ENCODE results near the gene ALOX12.

The ALOX12 gene

DNA sequence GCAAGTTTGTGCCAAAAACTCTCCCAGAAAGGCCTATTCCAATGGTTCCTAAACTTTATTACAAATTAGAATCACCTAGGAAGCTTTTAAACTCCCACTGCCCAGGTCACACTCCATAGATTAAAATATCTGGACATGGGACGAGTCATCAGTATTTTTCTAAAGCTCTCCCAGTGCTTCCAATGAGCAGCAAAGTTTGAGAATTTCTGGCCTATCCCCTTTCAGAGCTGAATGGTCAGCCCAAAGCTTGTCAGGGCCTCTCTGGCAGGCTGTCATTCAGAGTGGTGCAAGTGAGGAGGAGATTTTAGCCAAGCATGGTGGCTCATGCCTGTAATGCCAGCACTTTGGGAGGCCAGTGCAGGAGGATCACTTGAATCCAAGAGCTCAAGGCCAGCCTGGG lies 29.4 kb downstream of the ALOX12 start:
- Histone ChIP-seq H3K4me2 (ENCODE audit: low read depth, low read length, poor library complexity, severe bottlenecking) (no peak overlapping the region), H3K4me3 (ENCODE audit: low read length, poor library complexity, severe bottlenecking) (no peak overlapping the region), H3K9me2 (replicated peaks; ENCODE audit: low read depth, low read length) (no peaks in the 10 kb centered on the region), H3K79me2 (ENCODE audit: insufficient read depth, low read length) (no peaks in the 10 kb centered on the region), H4K20me1 (ENCODE audit: insufficient read depth, low read length, poor library complexity, severe bottlenecking) (no peaks in the 10 kb centered on the region), H3K9ac (ENCODE audit: low read depth, low read length, poor library complexity, severe bottlenecking) (no peak overlapping the region), H3F3A (ENCODE audit: low read depth) (no peaks in the 10 kb centered on the region), H3K36me3 (ENCODE audit: insufficient read depth, low read length) (no peaks in the 10 kb centered on the region), H3K4me1 (ENCODE audit: insufficient read depth, low read length, poor library complexity, severe bottlenecking) (peaks cover 15% of the 10 kb centered on the region), H3K27me3 (ENCODE audit: insufficient read depth, low read length, poor library complexity, severe bottlenecking) (no peaks in the 10 kb centered on the region), H3K9me3 (ENCODE audit: insufficient read depth, low read depth, low read length) (no peaks in the 10 kb centered on the region), H2AFZ (ENCODE audit: low read length) (no peak overlapping the region)
- TF ChIP-seq, protein P1, sequence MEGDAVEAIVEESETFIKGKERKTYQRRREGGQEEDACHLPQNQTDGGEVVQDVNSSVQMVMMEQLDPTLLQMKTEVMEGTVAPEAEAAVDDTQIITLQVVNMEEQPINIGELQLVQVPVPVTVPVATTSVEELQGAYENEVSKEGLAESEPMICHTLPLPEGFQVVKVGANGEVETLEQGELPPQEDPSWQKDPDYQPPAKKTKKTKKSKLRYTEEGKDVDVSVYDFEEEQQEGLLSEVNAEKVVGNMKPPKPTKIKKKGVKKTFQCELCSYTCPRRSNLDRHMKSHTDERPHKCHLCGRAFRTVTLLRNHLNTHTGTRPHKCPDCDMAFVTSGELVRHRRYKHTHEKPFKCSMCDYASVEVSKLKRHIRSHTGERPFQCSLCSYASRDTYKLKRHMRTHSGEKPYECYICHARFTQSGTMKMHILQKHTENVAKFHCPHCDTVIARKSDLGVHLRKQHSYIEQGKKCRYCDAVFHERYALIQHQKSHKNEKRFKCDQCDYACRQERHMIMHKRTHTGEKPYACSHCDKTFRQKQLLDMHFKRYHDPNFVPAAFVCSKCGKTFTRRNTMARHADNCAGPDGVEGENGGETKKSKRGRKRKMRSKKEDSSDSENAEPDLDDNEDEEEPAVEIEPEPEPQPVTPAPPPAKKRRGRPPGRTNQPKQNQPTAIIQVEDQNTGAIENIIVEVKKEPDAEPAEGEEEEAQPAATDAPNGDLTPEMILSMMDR (conservative IDR thresholded peaks at IDR 0.05; ENCODE audit: low read length), result no peak
- no peak for TF ChIP-seq EZH2phosphoT487 (IDR thresholded peaks at IDR 0.05; ENCODE audit: borderline replicate concordance)

DNA sequence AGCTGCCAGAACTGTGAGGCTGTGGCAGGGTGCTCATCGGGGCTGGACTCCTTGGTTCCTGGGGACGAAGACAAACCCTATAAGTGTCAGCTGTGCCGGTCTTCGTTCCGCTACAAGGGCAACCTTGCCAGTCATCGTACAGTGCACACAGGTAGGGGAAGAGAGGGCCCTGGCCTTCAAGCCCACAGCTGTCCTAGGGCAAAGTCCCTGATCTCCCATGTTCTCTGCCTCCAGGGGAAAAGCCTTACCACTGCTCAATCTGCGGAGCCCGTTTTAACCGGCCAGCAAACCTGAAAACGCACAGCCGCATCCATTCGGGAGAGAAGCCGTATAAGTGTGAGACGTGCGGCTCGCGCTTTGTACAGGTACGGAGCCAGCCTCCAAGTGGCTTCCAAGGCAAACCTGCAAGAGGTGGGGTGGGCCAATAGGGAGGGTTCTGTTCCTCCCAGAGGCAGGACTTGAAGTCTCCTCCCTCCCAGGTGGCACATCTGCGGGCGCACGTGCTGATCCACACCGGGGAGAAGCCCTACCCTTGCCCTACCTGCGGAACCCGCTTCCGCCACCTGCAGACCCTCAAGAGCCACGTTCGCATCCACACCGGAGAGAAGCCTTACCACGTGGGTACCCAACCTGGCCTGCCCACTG lies 30.7 kb downstream of the ALOX12 start:
- Histone ChIP-seq H3K9me2 (replicated peaks; ENCODE audit: low read depth, low read length) (no peaks in the 10 kb centered on the region), H3K4me3 (ENCODE audit: low read length, poor library complexity, severe bottlenecking) (no peak overlapping the region), H3K9me3 (ENCODE audit: insufficient read depth, low read depth, low read length) (no peaks in the 10 kb centered on the region), H3K4me1 (ENCODE audit: insufficient read depth, low read length, poor library complexity, severe bottlenecking) (peaks cover 15% of the 10 kb centered on the region), H2AFZ (ENCODE audit: low read length) (no peak overlapping the region), H3K79me2 (ENCODE audit: insufficient read depth, low read length) (no peaks in the 10 kb centered on the region), H3F3A (ENCODE audit: low read depth) (no peaks in the 10 kb centered on the region), H3K36me3 (ENCODE audit: insufficient read depth, low read length) (no peaks in the 10 kb centered on the region), H3K4me2 (ENCODE audit: low read depth, low read length, poor library complexity, severe bottlenecking) (no peak overlapping the region), H3K27me3 (ENCODE audit: insufficient read depth, low read length, poor library complexity, severe bottlenecking) (no peaks in the 10 kb centered on the region), H3K9ac (ENCODE audit: low read depth, low read length, poor library complexity, severe bottlenecking) (no peak overlapping the region), H4K20me1 (ENCODE audit: insufficient read depth, low read length, poor library complexity, severe bottlenecking) (no peaks in the 10 kb centered on the region)
- TF ChIP-seq, protein P1 (conservative IDR thresholded peaks at IDR 0.05; ENCODE audit: low read length), result no peak
- TF ChIP-seq EZH2phosphoT487 (IDR thresholded peaks at IDR 0.05; ENCODE audit: borderline replicate concordance), result no peak

DNA sequence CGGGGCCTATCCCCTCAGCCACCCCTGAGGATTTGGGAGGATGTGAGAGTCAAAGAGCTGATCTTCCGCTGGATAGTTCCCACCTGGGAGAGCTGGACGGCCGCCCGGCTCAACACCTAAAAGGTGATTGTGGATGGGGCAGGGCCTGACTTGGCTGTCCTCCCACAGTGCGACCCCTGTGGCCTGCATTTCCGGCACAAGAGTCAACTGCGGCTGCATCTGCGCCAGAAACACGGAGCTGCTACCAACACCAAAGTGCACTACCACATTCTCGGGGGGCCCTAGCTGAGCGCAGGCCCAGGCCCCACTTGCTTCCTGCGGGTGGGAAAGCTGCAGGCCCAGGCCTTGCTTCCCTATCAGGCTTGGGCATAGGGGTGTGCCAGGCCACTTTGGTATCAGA lies 31.5 kb downstream of the ALOX12 start:
- no peak overlapping the region for H2AFZ ChIP-seq (ENCODE audit: low read length)
- no peaks in the 10 kb centered on the region for H3K79me2 ChIP-seq (ENCODE audit: insufficient read depth, low read length)
- peaks cover 15% of the 10 kb centered on the region for H3K4me1 ChIP-seq (ENCODE audit: insufficient read depth, low read length, poor library complexity, severe bottlenecking)
- H3K9me3 ChIP-seq (ENCODE audit: insufficient read depth, low read depth, low read length), result no peaks in the 10 kb centered on the region
- no peaks in the 10 kb centered on the region for H3K9me2 ChIP-seq (replicated peaks; ENCODE audit: low read depth, low read length)
- H3K4me3 ChIP-seq (ENCODE audit: low read length, poor library complexity, severe bottlenecking), result no peak overlapping the region
- H3K27me3 ChIP-seq (ENCODE audit: insufficient read depth, low read length, poor library complexity, severe bottlenecking), result no peaks in the 10 kb centered on the region
- H3F3A ChIP-seq (ENCODE audit: low read depth), result no peaks in the 10 kb centered on the region
- no peaks in the 10 kb centered on the region for H3K36me3 ChIP-seq (ENCODE audit: insufficient read depth, low read length)
- no peak for TF ChIP-seq EZH2phosphoT487 (IDR thresholded peaks at IDR 0.05; ENCODE audit: borderline replicate concordance)
- TF ChIP-seq, protein P1 (conservative IDR thresholded peaks at IDR 0.05; ENCODE audit: low read length), result no peak
- no peak overlapping the region for H3K9ac ChIP-seq (ENCODE audit: low read depth, low read length, poor library complexity, severe bottlenecking)
- no peak overlapping the region for H3K4me2 ChIP-seq (ENCODE audit: low read depth, low read length, poor library complexity, severe bottlenecking)
- H4K20me1 ChIP-seq (ENCODE audit: insufficient read depth, low read length, poor library complexity, severe bottlenecking), result no peaks in the 10 kb centered on the region

Measured in Loucy (cell line).